Astrocyte of the spinal cord (primary cell): ENCODE measurements around the gene SRSF4.

Experiments
- DNase-seq: peaks from one replicate; pipeline ENCODE4 v3.0.0; 2011; ENCODE audit warnings: low read depth, low spot score
- H3K4me3 ChIP-seq: 2 replicates; pipeline ENCODE4 v1.5.1; 2011; ENCODE audit warnings: low read depth, mild to moderate bottlenecking, low read length, moderate library complexity
- CTCF ChIP-seq: IDR thresholded peaks from 2 replicates; pipeline ENCODE4 v1.5.1; 2012; ENCODE audit warnings: low read depth, mild to moderate bottlenecking, low read length, inconsistent platforms
- in situ Hi-C: cut with HindIII; loops from 2 replicates; pipeline ENCODE4 v1.10.0; 2017; ENCODE audit warnings: low sequenced_read_pairs

Gene SRSF4

GRCh38 chr1:29129916-29130315 lies 51.8 kb downstream of the SRSF4 start:
- no peak for TF ChIP-seq CTCF
- no peak for DNase-seq
- in situ Hi-C loops = no loop called here
- H3K4me3 ChIP-seq = no peak overlapping the region

DNA sequence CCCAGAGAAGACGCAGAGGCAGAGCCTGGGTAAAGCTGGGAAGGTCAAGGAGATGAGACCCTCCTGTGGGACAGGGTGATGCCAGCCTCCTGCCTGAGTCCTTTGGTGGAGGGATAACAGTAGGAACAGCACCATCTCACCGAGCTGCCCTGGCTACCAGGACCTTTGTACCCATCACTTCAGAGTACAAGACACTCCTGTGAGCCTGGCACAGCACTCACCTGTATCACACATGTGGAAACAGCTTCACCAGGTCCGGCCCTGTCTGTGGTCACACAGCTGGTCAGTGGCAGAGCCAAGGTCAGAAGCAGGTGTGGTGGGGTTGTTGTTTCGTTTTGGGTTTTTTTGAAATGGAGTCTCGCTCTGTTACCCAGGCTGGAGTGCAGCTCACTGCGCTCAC lies 53.0 kb downstream of the SRSF4 start:
- H3K4me3 ChIP-seq = no peak overlapping the region
- in situ Hi-C loops = no loop called here
- DNase-seq = no peak
- TF ChIP-seq CTCF = no peak

- H3K4me3 ChIP-seq = no peak overlapping the region
- DNase-seq = no peak
- TF ChIP-seq CTCF = no peak
- in situ Hi-C loops = no loop called here
Measured at GRCh38 chr1:29126198-29126597, 55.5 kb downstream of the SRSF4 start.

DNA sequence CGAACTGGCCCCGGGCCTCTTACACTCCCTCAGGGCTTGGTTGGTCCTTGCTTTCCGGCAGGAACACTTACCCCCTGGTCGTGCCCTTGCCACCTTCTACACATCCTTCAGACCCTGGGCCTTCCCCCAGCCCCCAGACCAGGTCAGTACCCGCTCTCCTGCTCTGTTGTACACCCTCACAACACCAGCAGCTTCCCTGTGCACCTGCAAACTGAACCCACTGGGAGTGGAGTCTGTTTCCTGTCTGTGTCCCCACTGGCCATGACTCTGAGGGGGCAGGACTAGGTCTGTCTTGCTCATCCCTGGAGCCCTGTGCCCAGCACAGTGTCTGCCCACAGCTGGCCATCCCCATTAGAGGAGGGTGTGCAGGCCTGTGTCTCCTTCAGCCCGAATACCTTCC lies 55.9 kb downstream of the SRSF4 start:
- in situ Hi-C loops = no loop called here
- no peak for TF ChIP-seq CTCF
- DNase-seq = no peak
- H3K4me3 ChIP-seq = no peak overlapping the region

DNA sequence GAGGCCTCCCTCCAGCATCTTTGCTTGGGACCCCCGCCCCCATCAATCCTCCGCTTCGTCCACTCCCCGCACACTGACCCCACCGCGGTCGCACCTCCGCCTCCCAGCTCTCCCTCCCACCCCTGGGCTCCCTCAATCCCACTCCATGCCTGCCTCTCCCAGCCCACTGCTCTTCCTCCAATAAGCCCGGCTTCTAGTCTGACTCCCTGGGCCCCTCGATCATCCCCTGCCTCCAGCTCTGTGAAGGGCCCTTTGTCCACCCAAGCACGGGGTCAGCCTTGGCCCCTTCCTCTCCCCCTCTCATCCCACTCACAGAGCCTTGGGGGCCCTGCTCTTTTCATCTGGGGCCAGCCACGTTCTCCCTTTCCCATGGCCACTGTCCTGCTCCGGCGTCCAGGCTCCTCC lies 56.5 kb downstream of the SRSF4 start:
- DNase-seq = no peak
- H3K4me3 ChIP-seq = peak overlapping the region; percentile 63
- in situ Hi-C loops = no loop called here
- TF ChIP-seq CTCF = no peak

- peak; percentile 57 for TF ChIP-seq CTCF
- peak overlapping the region; percentile 63 for H3K4me3 ChIP-seq
- peak; percentile 88 for DNase-seq
- in situ Hi-C loops = no loop called here
Measured at GRCh38 chr1:29124366-29125236, 57.1 kb downstream of the SRSF4 start.
